Erythroblast (primary cell): ENCODE results near the gene ELAVL4.

Source experiments
- DNase-seq, 2 experiments: peaks; one replicate each; lab custom pipeline; 2025; lab: John Stamatoyannopoulos, UW
- GATA1 ChIP-seq: IDR thresholded peaks from 2 replicates; pipeline ENCODE4 v1.6.1; 2011; ENCODE audit warnings: low read depth, mild to moderate bottlenecking, control low read depth, low read length, moderate library complexity
- POLR2A ChIP-seq: IDR thresholded peaks from 2 replicates; pipeline ENCODE4 v1.6.1; 2011; ENCODE audit warnings: mild to moderate bottlenecking, low read length

The ELAVL4 gene

GRCh38 chr1:50218344-50219120, 109.8 kb downstream of the ELAVL4 start:
- no peak for TF ChIP-seq GATA1
- no peak for TF ChIP-seq POLR2A
- no peak for DNase-seq

- no peak for DNase-seq
- TF ChIP-seq POLR2A = no peak
- TF ChIP-seq GATA1 = no peak
Measured at GRCh38 chr1:50228871-50229384, 120.2 kb downstream of the ELAVL4 start.

GRCh38 chr1:50231209-50231608, 122.5 kb downstream of the ELAVL4 start:
- TF ChIP-seq POLR2A (no peak), GATA1 (no peak)
- DNase-seq = no peak

GRCh38 chr1:50232336-50232735, 123.6 kb downstream of the ELAVL4 start:
- no peak for TF ChIP-seq POLR2A
- no peak for TF ChIP-seq GATA1
- DNase-seq = no peak

GRCh38 chr1:50236656-50237055, 127.9 kb downstream of the ELAVL4 start:
- no peak for DNase-seq
- no peak for TF ChIP-seq POLR2A
- TF ChIP-seq GATA1 = no peak

- TF ChIP-seq POLR2A (no peak), GATA1 (no peak)
Measured at GRCh38 chr1:50237056-50237455, 128.3 kb downstream of the ELAVL4 start.

GRCh38 chr1:50243939-50244338, 135.2 kb downstream of the ELAVL4 start:
- DNase-seq = no peak
- TF ChIP-seq GATA1 (no peak), POLR2A (no peak)

More at GRCh38 chr1:50237056-50237455, 128.3 kb downstream of the ELAVL4 start:
- no peak for DNase-seq

- DNase-seq = no peak
- TF ChIP-seq GATA1 (no peak), POLR2A (no peak)
Measured at GRCh38 chr1:50246869-50247268, 138.1 kb downstream of the ELAVL4 start.

- TF ChIP-seq POLR2A = no peak
- no peak for TF ChIP-seq GATA1
- DNase-seq = no peak
Measured at GRCh38 chr1:50251702-50252101, 143.0 kb downstream of the ELAVL4 start.

GRCh38 chr1:50252196-50252595, 143.5 kb downstream of the ELAVL4 start:
- no peak for DNase-seq
- no peak for TF ChIP-seq GATA1
- TF ChIP-seq POLR2A = no peak
